ENCODE data around the gene FHDC1.
"Not testable (repeated sequence)": the region's sequence is repeated elsewhere in the genome, so short reads cannot be mapped to it uniquely, and the experiment has no call there.

The FHDC1 gene, protein sequence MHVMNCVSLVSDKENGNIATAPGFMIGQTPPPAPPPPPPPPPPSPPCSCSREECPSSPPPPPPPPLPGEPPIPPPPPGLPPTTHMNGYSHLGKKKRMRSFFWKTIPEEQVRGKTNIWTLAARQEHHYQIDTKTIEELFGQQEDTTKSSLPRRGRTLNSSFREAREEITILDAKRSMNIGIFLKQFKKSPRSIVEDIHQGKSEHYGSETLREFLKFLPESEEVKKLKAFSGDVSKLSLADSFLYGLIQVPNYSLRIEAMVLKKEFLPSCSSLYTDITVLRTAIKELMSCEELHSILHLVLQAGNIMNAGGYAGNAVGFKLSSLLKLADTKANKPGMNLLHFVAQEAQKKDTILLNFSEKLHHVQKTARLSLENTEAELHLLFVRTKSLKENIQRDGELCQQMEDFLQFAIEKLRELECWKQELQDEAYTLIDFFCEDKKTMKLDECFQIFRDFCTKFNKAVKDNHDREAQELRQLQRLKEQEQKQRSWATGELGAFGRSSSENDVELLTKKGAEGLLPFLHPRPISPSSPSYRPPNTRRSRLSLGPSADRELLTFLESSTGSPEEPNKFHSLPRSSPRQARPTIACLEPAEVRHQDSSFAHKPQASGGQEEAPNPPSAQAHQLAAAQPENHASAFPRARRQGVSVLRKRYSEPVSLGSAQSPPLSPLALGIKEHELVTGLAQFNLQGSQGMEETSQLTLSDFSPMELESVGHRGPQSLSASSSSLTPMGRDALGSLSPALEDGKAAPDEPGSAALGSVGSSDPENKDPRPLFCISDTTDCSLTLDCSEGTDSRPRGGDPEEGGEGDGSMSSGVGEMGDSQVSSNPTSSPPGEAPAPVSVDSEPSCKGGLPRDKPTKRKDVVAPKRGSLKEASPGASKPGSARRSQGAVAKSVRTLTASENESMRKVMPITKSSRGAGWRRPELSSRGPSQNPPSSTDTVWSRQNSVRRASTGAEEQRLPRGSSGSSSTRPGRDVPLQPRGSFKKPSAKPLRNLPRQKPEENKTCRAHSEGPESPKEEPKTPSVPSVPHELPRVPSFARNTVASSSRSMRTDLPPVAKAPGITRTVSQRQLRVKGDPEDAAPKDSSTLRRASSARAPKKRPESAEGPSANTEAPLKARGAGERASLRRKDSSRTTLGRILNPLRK

DNA sequence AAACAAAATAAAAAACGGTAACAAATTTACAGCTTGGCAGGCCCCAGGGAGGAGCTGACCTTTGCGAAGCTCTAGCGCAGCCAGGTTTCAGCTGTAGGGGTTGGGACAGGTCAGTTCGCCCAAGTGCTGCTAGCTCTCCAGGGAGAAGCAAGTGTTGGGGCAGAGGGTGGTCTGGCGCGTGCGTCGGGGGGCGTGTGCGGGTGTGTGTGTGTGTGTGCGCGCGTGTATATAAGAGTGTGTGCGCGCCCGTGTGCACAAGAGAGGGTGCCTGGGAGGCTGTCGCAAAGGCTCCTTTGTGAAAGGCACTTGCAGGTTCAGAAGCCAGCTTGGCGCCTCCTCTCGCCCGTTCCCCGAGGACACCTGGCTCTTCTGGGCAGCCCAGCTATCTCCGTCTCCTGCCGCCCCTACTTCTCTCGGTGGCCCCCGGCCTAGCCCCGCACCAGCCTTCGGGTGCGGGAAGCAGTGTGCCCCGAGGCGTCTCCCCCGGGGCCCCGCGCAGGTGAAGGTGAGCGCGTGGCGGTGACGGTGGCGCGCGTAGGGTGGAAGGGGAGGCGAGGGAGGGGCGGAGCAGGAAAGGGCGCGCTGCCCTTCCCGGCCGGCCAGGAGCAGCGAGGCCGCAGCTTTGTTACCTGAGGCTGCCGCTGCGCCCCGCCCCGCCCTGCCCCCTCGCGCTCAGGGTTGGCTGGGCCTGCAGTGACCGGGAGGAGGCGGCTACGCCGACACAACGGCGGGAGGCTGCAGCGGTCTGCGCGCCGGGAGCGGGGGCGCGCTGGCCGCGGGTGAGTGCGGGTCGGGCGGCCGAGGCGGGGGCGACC is at the start of gene FHDC1:
TSS of gene FHDC1 (plus strand) at position 693 of the 815 bp plus-strand sequence. CDS start 6,735 bp downstream, outside the sequence.
- no peak for DNase-seq

DNA sequence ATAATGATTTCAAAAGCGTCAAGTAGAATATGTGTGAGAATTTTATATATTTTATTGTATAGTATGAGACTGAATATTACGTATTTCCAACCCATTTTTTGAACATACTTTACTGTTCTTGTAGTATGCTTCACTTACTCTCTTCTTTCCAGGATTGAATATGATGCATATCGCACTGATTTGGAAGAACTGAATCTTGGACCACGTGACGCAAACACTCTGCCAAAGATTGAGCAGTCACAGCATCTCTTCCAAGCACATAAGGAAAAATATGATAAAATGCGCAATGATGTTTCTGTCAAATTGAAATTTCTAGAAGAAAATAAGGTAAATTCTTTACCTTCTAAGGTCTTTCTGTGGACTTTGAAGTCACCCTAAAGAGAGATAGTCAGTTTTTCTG is 48.1 kb upstream of the FHDC1 start:
- no peak for DNase-seq

DNA sequence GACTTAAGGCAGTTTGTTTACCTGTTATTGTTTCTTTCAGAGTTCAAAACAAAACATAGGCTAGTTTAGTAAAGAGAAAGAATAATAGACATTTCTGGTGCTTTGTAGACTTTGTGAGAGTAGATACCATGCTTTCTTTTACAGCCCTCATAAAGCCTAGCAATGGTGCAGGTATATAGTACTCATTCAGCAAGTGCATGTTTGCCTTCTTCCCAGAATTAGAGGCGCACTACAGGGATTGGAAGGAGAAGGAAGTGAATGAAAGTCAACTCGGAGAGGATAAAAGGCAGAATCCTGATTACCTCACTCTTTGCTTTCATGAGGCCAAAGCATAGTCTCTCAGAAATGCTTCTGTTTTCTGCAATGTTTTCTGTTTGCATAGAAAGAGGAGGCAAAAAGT is 43.1 kb upstream of the FHDC1 start:
- DNase-seq: no peak

DNA sequence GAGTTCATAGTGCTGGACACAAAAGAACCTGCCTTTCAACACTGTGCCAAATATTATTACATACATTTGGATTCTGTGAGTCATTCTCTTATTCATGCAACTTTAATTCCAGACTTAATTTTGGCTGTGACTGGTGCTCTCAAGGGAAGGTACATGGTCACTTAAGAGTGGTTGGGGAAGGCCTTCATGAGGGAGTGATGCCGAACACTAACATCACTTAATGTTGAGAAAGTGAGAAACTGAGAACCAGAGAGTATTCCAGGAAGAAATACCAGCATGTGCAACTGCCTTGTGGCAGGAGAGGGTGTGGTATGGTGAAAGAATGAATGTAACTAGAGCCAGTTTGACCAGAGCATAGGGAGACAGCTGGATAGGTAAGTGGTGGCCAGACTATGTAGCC is 41.5 kb upstream of the FHDC1 start:
- DNase-seq: no peak

DNA sequence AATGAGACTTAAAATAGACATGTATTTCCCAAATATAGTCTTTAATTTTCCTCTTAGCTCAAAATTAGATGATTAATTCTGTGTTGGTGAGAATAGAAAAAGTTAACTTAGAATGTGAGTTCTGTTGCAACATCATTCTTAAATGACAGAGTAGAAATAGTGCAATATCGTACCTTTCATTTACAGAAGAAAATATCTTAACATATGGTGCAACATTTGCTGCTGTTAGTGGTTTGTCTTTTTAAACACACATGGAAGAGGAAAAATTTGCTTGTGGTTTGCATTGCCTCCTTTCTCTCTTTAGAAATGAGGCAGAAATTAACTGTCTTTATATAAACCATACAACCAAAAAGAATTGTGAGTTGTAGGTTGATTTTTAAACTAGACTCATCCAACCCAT is 39.3 kb upstream of the FHDC1 start:
- DNase-seq: no peak

DNA sequence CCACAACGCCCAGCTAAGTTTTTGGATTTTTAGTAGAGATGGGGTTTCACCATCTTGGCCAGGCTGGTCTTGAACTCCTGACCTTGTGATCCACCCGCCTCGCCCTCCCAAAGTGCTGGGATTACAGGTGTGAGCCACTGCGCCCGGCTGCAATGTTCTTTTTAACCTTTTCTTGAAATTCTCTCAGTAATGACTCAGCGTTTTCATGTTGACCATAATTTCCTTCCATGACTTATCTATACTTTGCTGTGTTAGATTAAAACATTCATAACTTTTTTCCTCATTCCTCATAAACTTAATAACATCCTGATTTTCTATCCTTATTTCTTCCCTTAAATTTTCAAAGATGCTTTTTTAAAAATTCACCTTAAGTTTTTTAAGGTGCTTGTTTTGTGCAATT is 38.0 kb upstream of the FHDC1 start:
- DNase-seq: not testable (repeated sequence)

DNA sequence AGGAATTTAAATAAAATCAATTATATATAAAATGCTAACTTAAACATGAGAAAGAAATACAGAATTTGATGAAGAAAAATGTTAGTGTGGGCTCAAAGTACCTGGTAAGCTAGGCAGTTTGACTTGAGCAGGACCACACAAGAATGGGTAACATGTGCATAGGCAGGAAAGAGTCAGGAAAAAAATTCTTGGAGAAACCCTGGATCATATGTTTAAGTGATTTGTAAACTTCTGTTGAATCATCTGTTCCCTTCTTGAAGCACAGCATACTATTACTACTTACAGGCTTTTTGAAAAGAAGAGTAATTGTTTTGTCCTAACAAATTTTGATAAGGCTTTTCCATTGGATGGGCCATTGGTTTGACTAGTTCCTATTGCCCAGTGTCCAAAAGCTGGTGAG is 37.5 kb upstream of the FHDC1 start:
- no peak for DNase-seq

DNA sequence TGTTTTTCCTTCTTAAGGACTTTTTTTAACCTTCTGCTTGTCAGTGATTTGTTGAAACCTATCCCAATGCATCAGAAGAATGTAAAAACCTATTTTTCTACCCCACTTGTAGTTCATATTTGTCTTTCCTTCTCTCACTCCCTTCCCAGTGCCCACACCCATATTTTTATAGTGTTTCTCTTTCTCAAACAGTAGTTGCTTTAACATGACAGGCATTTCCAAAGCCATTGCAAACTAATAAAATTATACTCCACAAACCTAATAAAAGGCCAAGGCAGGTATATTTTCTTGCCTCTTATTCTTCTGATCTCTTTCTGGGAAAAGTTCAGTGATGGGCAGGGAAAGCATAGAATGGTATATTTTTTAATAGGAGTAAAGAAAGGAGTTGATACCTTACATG is 35.7 kb upstream of the FHDC1 start:
- DNase-seq: no peak

DNA sequence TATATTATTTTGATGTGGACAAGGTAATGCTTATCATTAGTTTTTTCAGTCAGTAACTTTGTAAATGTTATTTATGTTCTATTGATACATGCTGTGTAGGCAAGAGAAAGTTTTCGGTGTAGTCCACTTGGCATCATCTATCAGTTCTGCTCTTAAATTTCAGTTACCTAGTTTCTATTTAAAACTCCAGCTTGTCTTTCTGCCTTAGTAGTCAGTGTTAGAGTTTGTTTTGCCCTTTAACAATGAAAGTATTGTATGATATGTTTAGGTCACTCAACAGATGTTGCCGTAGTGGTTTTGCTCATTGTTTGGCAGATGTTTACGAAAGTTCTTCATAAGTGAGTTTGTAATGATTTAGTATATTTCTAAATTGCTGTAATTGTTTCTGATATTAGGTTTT is 34.9 kb upstream of the FHDC1 start:
- no peak for DNase-seq

DNA sequence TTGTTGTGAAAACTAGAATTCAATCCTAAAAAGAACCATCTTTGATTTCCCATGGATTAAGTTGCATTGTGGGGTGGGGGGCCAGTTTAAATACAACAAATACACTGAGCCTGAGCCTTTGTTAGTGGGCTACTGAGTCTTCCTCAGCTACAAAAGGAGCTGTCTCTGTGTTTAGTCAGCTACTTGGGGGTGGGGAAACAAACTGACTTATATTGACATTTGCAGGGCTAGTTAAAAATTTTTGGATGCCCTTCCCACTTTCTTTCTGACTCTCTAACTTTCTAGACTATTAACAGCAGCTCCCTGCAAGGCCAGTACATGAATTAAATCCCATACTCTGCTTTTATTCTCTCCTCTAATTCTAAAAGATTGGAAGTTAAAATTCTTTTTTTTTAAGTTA is 32.5 kb upstream of the FHDC1 start:
- DNase-seq: no peak

DNA sequence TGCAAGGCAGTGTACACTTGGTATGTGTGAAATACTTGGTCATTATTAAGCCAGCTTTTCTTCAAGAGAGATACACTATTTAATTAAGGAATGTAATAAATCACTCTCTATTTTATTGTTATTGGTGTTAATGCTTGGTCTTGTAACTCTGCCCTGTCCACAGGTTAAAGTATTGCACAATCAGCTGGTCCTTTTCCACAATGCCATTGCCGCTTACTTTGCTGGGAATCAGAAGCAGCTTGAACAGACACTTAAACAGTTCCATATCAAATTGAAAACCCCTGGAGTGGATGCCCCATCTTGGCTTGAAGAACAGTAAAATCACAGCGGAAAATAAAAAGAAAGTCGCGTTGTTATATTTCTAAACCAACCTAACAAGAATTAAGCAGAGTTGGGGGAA is 26.2 kb upstream of the FHDC1 start:
- no peak for DNase-seq

DNA sequence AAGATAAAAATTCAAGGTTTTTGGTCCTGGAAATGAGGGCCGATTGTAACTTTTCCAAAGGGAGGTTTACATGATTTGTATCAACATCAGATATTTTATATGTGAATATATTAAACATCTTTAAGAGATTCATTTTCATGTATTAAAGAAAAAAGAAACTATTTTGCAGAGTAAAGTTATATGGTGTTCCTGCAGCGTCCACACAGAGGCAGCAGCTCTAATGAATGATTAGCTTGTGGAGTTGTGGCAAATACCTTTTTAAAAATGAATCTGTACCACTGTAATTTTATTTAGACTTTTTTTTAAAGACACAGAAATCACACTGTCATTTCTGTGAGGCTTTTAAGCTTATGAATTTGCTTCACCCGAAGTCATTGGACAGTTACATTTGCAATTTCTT is 25.6 kb upstream of the FHDC1 start:
- DNase-seq: no peak

DNA sequence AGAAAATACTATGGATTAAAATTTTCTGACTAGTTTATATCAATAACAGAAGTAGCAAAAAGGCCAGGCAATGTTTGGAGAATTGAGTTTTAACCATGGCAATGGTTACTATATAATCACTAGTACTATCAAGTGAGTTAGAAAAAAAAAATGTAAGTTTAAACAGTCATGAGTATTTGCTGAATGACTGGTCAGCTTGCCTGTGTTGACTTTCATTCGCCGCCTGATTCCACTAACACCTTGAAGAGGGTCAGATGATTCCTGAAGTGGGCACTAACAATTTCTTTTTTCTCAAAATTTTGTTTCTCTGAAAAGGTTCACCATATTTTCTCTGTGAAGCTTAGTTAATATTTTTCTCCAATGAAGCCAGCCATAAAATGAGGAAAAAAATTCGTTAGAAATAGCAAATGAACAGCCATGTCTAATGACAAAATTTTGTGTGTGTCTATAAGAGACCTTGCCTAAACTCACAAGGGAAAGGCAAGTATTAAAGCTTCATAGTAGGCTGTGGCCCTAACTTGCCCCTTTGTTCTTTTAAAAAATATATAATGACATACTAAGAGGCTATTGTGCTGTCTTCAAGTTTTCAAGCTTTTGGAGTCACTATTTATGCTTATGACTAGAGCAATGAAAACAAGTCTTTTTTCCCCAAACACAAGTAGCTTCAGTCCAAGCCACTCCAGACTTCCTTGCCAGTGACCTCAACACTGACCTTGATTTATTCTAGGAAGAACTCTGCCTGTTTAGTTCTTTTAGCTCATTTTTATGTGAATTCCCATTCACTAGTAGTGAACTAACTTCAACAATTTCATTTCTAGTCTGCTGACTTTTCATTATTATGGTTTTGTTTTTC is 18.4 kb upstream of the FHDC1 start:
- DNase-seq: no peak

DNA sequence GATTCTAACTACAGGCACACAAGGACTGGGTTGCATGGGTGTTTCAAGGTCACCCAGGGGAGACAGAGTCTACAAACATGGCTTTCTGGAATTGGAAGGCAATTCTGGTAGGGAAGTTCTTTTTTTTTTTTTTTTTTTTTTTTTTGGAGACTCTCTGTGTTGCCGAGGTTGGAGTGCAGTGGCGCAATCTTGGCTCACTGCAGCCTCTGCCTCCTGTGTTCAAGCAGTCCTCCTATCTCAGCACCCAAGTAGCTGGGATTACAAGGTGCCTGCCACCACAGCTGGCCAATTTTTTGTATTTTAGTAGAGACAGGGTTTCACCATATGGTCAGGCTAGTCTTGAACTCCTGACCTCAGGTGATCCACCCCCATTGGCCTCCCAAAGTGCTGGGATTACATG is 16.3 kb upstream of the FHDC1 start:
- DNase-seq: no peak

DNA sequence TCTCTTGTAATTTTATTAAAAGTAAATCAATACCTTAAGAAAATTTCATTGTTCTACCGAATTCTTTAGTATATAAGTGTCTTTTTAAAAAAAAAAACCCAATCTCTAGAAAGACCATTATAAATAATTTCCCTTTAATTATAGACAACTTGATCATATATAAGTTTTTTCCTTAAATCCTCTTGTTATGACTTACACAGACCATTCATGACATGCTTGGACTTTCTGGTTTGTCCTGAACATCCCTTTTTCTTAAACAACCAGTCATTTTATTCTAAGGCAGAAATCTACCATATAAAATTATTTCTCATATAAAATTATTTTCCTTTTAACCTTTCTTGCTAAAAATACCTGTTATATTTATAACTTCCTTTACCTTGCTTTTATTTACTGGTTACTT is 15.4 kb upstream of the FHDC1 start:
- no peak for DNase-seq

DNA sequence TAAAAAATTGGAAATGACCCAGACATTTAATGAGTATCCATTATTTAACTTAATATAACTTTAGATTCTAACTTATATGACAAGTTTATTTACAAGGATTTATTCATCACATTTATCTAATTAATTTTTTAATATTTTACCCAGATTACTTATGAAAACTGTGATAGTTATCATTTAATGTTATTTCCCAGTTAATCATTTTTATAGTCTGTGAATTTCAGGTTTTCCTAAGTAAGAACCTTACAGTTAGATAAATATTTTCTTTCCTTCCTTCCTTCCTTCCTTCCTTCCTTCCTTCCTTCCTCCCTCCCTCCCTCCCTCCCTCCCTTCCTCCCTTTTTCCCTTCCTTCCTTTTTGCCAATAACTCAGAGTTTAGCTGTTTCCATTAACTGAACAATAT is 14.8 kb upstream of the FHDC1 start:
- no peak for DNase-seq

DNA sequence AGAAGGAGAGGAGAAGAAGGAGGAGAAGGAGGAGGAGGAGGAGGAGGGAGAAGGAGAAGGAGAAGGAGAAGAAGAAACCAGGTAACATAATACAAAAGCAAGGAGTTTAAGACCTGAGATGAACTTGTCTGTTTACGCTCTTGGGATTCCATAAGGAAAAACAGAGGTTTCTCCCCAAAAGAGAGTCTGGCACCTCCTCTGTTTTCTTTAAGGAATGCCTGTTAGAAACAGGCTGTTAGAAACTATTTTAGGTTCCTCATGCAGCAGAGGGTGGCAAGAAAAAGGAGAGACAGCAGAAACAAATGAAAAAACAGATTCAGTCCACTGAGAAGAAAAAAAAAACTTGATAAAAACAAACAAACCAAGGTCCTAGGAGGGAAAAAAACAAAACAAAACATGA is 10.3 kb upstream of the FHDC1 start:
- DNase-seq: no peak

DNA sequence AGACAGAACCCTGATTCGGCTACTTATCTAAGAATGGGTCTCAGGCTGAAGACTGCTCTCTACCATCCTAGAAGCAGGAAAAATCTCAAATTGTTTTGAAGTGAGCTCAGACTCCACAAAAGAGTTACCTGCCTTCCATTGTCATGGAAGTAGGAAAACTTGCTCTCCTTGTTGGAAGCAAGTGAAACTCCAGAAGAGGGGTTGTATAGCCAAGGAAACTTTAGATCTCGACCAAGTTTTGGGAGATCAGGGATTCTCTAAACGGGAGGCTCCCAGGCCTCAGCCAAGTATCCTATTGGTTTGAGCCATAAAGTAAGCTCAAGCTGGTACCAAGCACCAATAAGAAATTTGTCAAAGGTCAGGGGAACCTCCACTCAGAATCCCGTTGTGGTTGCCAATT is 9.2 kb upstream of the FHDC1 start:
- DNase-seq: no peak

DNA sequence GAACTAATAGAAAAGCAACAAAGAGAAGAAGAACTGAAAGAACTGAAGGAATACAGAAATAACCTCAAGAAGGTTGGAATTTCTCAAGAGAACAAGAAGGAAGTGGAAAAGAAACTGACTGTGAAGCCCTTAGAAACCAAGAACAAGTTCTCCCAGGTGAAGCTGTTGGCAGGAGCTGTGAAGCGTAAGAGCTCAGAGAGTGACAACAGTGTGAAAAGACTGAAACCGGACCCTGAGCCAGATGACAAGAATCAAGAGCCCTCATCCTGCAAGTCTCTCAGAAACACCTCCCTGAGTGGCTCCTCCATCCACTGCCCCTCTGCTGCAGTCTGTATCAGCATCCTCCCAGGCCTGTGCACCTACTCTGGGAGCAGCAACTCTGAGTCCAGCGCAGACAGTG is 8.4 kb upstream of the FHDC1 start:
- DNase-seq: no peak

DNA sequence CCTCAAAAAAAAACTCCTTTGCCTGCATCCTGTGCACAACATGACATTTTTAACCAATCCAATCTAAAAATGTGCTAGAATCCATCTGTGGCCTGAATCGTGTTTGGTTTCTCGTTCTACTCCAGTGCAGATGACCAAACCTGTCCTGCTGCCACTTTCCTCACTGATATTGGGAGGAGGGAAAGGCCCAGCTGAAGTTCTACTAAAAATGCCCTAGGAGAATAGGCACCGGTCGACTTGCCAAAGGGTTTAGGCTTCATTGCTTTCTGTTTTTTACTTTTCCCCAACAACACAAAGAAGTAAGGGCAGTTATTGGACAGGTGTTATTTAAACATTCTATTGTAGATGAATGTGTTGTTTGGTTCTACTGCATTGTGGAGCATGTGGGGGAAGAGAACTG is 7.8 kb upstream of the FHDC1 start:
- DNase-seq: no peak

DNA sequence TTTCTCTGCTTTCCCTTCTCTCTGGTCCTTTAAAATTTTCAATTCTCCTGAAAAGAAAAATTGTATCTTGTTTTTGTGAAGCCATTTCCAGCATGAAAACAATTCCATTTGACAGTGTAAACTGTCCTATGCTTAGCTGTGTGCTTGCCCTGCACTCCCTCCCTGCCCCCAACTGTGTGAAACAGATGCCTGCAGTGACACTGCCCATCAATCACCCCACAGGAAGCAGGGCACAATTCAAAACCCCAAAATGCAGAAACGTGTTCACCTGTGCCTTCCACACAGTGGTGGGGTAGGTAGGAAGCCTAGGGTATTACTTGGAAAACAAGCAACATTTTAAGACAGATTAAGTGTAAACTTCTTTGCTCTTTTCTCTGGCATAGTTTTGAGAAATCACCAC is 6.2 kb upstream of the FHDC1 start:
- DNase-seq: no peak

DNA sequence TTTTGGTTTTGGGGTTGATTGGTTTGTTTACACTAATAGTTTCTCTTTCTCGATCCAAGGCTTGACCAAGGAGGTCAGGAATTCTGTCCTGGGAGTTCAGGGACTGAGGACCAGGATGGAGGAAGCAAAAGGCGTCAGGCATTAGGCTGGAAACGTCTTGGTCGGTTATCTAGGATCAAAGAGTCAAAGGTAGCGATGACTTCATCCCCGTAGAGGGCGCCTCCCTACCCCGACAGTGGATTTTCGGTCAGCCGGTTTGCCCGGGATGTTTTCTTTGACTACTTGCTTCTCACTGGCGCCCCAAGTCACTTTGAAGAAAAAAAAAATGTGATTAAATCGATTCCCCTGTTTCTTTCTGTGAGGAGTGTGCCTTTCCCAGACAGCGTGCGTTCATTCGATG is 980 bp upstream of the FHDC1 start:
- no peak for DNase-seq

Measured in activated CD4-positive, alpha-beta T cell treated with anti-CD3 and anti-CD28 coated beads for 4 hours (primary cell).